T1000 (cell line): ENCODE data around the gene CASP4.
"Not testable (repeated sequence)": the region's sequence is repeated elsewhere in the genome, so short reads cannot be mapped to it uniquely, and the experiment has no call there.

Source experiments
- DNase-seq: peaks from one replicate; lab custom pipeline; 2025; ENCODE audit warnings: mixed read lengths; lab: John Stamatoyannopoulos, UW

CASP4 gene

GRCh38 chr11:104968355-104968855 is at the start of gene CASP4:
Gene CASP4, minus strand, starts transcription at chr11:104968574. Its CDS starts 49 bp downstream, at chr11:104968525.
- no peak for DNase-seq

DNA sequence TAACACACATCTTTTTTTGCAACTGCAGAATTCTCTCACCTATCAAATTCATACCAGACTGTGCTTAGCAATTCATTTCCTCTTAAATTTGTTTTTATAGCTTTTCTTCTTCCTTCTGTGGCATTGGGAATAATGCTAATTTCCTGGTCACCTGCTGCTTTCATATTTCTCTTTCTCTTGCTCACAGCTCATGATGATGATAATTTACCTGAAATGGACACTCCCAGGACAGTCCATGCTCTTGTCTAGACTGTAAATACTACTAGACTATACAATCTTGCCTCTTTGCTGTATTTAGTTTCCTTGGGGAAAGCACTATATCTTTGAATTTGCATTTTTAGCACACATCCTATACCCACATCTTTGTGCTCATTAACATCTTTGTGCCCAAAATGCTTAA is 39.1 kb upstream of the CASP4 start:
- no peak for DNase-seq

DNA sequence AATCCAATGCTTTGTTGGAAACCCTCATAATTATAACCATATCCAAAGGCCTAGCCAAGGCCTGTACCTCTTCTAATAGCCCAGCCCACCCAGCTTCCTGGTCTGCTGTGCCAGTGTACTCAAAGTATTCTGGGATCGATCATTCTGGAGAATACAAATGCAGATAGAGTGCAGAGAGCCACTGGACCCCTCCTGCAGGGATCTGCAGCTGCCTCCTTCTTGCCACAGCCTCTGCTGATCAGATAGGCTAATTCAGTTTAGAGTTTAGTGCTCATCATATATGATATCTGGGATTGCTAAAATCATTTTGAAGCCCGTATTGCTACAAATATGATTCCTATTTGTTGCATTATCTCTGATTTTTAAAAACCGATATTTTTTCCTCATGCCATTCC is 37.1 kb upstream of the CASP4 start:
- no peak for DNase-seq

DNA sequence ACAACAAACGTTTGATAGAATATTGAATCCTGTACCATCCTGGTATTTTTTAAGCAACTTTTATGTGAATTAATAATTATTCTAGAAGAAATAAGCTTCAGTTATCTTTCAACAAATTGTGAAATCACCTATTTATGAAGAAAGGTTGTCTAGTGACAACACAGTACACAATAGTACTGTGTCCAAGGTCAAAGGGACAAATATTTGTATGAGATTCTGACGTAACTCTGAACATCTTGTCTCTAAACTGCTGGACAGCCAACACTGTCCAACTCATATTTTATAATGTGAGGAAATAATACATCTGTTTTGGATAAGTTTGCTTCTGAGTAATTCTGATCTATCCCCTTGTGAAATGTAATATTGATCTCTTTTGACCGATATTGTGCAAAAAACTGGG is 35.6 kb upstream of the CASP4 start:
- no peak for DNase-seq

- DNase-seq, result no peak
These were observed 34.8 kb upstream of the CASP4 start for GRCh38 chr11:105003151-105003550.

GRCh38 chr11:105000797-105001196 is 32.4 kb upstream of the CASP4 start:
- DNase-seq, result no peak

GRCh38 chr11:105000167-105000566 is 31.8 kb upstream of the CASP4 start:
- DNase-seq, result no peak

DNA sequence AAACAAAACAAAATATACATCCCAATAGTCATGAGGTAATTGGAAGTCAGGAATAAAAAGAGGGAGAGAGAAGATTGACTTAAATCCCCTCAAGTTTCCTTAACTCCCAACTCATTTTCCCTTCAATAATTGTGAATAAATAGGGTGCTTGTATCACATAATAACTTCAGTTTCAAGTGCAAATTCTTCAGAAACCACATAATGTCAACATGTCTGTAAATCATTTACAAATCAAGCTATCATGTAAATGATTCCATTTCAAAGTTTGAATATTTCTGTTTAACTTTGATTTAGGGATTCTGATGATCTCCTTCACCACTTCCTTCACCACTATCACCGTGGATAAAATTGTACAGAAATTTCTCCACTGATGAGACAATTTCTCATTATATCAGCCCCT is 31.3 kb upstream of the CASP4 start:
- DNase-seq, result no peak

DNA sequence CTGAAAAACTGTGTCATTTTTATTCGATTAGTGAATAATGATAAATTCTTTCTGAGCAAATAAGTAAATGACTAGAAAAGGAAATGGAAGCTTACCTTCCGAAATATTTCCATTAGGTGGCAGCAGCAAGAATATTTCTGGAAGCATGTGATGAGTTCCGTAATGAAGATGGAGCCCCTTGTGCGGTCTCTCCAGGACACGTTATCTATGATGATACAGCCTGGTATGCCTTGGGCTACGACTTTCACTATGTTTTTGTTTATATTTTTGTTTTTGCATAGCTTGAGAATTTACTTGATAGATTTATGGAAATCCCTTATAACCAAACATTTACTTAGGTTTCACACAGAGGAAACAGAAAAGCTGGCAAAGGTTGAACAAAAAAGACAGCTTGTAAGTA is 28.9 kb upstream of the CASP4 start:
- no peak for DNase-seq

- no peak for DNase-seq
These were observed 26.6 kb upstream of the CASP4 start for GRCh38 chr11:104995001-104995408.

DNA sequence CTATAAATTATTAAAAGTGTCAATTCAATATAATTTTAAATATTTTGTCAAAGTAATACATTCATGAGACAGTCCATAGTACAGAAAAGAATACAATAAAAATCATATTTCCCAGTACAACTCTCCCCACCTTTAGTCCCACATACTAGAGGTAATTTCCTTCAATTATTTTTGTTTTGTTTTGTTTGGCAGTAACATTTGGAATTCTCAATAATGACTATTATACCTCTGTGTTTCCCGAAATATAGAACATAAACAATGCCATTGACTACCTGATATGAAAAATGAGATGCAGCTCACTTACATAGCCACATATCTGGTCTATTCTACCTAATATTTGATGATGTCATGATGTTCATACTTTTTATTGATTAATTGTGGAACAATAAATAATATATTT is 24.4 kb upstream of the CASP4 start:
- no peak for DNase-seq

DNA sequence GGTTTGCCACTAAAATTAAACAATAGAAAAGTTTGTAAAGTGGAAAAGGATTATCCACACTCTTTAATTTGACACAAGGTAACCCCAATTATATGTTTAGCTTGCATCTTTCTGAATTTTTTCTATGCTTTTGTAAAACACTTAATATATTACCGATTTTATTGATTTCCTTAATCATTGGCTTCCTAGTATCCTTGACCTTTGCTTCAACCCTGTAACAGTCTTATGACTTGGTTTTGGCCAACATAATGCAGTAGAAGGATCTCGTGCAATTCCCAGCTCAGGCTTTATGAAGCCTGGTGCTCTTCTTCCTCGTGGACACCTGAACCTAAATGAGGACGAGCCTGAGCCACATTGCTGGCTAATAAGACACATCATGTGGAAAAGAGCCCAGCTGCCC is 23.6 kb upstream of the CASP4 start:
- no peak for DNase-seq

GRCh38 chr11:104984808-104985207 is 16.4 kb upstream of the CASP4 start:
- DNase-seq, result no peak

- DNase-seq, result no peak
These were observed 11.5 kb upstream of the CASP4 start for GRCh38 chr11:104979839-104980238.

GRCh38 chr11:104973616-104974015 is 5.2 kb upstream of the CASP4 start:
- no peak for DNase-seq

DNA sequence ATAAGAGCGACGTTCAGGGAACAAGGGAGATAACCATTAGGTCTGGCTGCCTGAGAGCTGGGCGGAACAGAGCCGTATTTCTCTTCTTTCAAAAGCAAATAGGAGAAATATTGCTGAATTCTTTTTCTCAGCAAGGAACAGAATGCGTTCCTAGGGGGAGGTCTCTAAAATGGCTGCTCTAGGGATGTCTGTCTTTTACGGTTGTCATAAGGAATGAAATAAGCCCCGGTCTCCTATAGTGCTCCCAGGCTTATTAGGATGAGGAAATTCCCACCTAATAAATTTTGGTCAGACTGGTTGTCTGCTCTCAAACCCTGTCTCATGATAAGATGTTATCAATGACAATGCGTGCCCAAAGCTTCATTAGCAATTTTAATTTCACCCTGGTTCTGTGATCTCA is 4.5 kb upstream of the CASP4 start:
- DNase-seq, result not testable (repeated sequence)

- DNase-seq, result no peak
These were observed 2.4 kb upstream of the CASP4 start for GRCh38 chr11:104970756-104971155.

DNA sequence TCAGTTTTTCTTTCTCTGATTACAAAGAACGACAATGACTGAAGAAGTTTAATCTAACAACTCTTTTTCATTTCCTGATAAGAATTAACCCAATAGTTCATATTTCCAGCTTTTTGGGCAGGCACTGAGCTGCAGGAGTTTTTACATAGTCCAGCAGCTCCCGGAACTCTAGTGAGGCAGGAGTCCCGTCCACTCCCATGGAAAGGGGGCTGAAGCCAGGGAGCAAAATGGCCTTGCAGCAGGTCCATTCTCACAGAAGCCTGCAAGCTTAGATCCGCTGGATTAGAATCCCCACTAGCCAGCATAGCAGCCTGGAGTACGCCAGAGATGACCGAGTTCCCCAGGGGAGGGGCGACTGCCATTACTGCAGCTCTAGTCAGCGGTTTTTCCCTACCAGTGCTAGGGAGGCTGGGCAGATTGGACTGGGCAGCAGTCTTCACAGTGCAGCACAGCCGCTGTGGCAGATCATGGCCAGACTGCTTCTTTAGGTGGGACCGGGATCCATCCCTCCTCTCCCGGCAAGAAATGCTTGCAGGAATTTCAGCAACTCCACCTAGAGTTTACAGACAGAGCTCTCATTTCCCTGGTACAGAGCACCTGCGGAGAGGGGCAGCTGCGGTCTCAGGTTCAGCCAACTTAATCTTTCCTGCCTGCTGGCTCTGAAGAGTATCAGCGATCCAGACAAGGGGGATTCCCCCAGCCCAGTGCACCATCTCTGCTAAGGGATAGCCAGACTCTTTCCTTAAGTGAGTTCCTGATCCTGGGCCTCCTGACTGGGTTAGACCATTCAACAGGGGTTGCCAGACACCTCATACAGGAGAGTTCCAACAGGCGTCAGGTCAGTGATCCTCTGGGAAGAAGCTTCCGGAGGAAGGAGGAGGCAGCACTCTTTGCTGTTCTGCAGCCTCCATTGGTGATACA is 742 bp upstream of the CASP4 start:
- DNase-seq, result no peak

DNA sequence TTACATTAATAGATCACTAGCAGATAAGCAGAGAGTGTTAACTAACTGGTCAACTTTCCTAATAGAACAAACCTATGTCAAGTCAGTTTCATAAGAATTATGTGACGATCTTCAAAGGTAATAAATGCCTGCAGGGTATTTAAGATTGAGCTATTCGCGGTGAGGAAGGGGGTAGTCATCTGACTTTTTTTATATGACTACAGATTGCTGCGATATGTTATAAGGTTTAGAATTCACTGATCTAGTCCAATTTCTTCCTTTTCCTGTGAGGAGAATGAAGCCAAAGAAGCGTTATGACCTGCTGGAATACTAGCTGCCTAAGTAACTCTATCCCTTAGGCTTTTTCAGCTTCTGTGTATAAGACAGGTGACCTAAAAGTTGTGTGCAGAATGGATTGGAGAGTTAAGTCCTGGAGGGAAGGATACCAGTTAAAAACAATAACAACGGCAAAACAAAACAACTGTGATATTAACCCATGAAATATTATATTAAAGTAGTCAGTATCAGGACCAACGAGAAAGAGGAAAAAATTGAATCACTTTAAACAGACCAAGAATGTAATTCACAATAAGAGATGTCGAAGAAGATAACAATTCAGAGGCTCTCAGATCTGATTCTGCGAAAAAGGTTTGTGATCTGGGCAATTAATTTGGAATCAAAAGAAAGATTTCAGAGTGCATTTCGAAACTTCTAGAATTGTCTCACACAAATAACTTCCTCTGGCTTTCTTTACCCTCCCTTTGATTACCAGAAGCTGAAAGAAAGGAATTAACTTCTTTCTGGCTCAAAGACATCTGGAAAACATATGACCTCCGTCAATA is 630 bp downstream of the CASP4 start:
- DNase-seq, result no peak

- DNase-seq, result no peak
These were observed 2.6 kb downstream of the CASP4 start for GRCh38 chr11:104965735-104966134.

- DNase-seq, result no peak
These were observed 4.1 kb downstream of the CASP4 start for GRCh38 chr11:104964247-104964646.

- DNase-seq, result no peak
These were observed 5.5 kb downstream of the CASP4 start for GRCh38 chr11:104962852-104963251.

DNA sequence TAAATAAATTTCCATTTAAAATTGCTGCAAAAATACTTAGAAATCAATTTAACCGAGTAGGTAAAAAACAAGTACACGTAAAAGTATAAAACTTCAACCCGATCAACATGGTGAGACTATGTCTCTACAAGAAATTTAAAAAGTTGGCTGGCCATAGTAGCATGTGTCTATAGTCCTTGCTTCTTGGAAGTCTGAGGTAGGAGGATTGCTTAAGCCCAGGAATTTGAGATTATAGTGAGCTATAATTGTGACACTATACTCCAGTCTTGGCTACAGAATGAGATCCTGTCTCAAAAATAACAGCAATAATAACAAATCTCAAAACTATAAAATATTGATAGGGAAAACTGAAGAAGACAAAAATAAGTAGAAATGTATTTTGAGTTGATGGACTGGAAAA is 11.1 kb downstream of the CASP4 start:
- no peak for DNase-seq
